Measurements from ENCODE around the gene NCAM2. TPM values are rescaled to one million over a fixed set of nuclear protein-coding genes. Genes with fewer than 3 reads are reported as not detected.

The NCAM2 gene
- total RNA-seq, 2 experiments from 2014 or later, result not detected

DNA sequence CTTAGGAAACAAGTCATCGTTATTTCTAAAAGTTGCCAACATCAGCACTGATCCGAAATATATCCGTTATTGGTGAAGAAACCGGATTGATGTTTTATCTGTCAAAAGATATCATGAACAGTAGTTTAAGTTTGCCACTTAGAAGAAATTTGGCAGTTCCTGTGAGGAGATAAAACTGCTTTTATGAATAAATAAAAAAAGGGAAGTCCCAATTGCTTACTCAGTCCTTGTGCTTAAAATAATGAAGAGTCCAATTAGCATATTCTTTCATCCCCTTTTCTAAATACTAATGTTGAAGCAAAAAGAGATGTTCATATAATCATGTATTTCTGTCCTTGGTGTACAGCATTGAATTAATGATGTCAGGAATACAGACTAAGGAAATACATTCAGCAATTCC is 164.6 kb downstream of the NCAM2 start:
- H3K36me3 Mint-ChIP-seq, result no peaks in the 10 kb centered on the region
- POLR2A ChIA-PET, result no interaction called here
- CTCF ChIA-PET, result interaction anchor here (1.4 kb wide), 1 partner anchor 1629 kb away, joined by 6 read pairs; no protein-coding TSS in a partner anchor

DNA sequence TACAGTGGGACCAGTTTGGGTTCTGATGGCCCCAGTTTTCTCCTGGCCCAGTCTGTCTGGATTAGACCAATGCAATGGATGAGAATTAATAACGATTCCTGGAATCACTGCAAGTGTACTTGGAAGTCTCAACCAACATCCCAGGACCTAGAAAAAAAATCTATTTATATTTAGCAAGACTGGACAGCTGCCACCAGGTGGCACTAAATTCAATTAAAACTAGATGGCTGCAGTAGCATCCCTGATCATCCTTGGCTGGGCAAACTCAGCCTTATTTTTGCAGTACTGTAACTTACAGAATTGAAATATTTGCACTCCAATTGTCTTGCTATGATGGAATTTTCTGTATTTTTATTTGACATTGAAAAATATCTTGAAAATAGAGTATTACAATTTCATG is 165.7 kb downstream of the NCAM2 start:
- H3K27me3 Mint-ChIP-seq, result no peaks in the 10 kb centered on the region
- CTCF ChIA-PET, result interaction anchor here (1.4 kb wide), 1 partner anchor 1627 kb away, joined by 6 read pairs; no protein-coding TSS in a partner anchor
- peak; percentile 34 for DNase-seq
- no peaks in the 10 kb centered on the region for H3K36me3 Mint-ChIP-seq
- intact Hi-C loops (cut with micrococcal nuclease), result loop anchor here (1.0 to 5.0 kb wide), 3 partner anchors 167 to 1627 kb away; partner anchors contain the start of gene NCAM2
- H3K9me3 Mint-ChIP-seq, result no peaks in the 10 kb centered on the region
- H3K4me3 Mint-ChIP-seq, result no peak overlapping the region
- POLR2A ChIA-PET, result no interaction called here
- H3K4me1 Mint-ChIP-seq (ENCODE audit: low read depth), result no peaks in the 10 kb centered on the region
- H3K27ac Mint-ChIP-seq, result no peak overlapping the region

More for the DNA sequence above, 164.6 kb downstream of the NCAM2 start:
- Mint-ChIP-seq H3K27ac (no peak overlapping the region), H3K4me3 (no peak overlapping the region), H3K4me1 (ENCODE audit: low read depth) (no peaks in the 10 kb centered on the region), H3K9me3 (no peaks in the 10 kb centered on the region), H3K27me3 (no peaks in the 10 kb centered on the region)
- intact Hi-C loops (cut with micrococcal nuclease), result loop anchor here (5.0 kb wide), 1 partner anchor 165 kb away; the partner anchor contains the start of gene NCAM2
- no peak for DNase-seq

DNA sequence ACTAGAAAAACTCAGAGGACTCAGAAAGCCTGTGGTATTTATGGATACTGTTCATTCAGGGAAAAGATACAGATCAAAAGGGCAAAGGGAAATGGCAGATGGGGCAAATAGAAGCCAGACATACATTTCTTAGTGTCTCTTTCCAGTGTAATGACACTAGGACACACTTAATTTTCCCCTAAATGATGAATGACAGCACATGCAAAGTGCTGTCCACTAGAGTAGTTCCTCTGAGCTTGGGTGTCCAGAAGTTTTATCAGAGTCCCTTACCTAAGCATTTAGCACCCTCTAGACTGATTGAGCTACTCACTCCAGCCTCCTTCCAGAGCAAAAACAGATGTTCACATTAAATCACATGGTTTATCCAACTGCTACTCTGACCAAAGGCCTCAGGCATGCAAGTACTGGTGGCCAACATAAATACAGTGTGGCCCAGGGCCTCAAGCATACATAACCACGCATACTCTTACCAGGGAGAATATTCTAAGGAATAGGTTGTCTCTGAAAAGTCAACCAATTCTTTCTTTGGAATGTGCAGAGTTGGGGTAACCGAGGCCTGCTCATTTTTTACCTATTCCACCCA is 166.9 kb downstream of the NCAM2 start:
- Mint-ChIP-seq H3K27ac (no peak overlapping the region), H3K36me3 (no peaks in the 10 kb centered on the region), H3K4me1 (ENCODE audit: low read depth) (no peaks in the 10 kb centered on the region), H3K4me3 (no peak overlapping the region), H3K27me3 (no peaks in the 10 kb centered on the region), H3K9me3 (no peaks in the 10 kb centered on the region)
- POLR2A ChIA-PET, result no interaction called here
- intact Hi-C loops (cut with micrococcal nuclease), result loop anchor here (2.0 kb wide), 1 partner anchor 756 kb away; no protein-coding TSS in a partner anchor
- DNase-seq, result no peak
- CTCF ChIA-PET, result no interaction called here

DNA sequence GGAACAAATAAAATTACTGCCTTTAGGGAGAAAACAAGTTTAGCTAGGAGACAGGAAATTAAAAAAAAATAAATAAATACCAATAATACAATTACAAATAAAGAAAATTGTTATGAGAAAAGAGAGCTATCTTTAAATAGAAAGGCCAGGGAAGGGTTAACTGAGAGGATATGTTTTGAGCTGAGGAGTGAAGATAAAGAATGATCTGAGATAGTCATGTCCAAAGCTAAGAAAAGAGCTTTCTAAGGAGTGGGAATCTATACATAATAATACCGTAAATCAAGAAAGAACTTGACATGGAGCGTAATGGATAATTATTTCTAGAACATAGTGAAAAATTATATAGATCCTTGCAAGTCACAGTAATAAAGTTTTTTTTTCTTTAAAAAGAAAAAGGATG is 176.5 kb downstream of the NCAM2 start:
- no peak overlapping the region for H3K4me3 Mint-ChIP-seq
- ChIA-PET POLR2A (no interaction called here), CTCF (no interaction called here)
- no peak overlapping the region for H3K27ac Mint-ChIP-seq
- H3K4me1 Mint-ChIP-seq (ENCODE audit: low read depth), result no peaks in the 10 kb centered on the region
- intact Hi-C loops (cut with micrococcal nuclease), result no loop called here
- H3K9me3 Mint-ChIP-seq, result no peaks in the 10 kb centered on the region
- no peak for DNase-seq
- H3K27me3 Mint-ChIP-seq, result no peaks in the 10 kb centered on the region
- no peaks in the 10 kb centered on the region for H3K36me3 Mint-ChIP-seq

DNA sequence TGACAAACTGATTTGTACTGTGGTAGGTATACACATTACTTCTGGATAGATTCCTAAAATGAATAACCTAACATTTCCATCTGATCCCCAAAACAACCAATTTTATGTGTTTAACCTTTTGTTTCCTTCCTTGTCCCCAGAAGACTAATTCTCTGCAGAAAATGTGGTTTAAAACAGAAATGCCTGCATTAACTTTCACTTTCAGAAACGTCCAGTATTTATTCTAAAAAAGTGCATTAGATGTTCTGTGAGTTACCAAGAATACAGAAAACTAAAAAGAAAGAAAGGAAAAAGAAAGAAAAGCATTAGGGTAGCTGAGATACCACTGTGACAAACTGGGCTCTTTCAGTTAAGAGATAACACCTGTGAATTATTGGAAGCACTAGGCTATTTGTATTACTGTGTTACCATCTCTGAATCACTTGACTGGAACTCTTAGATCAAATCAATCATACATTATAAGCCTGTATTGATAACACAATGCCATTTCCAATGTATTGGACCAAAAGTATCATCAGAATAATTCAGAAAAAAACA is 177.7 kb downstream of the NCAM2 start:
- Mint-ChIP-seq H3K27me3 (no peaks in the 10 kb centered on the region), H3K9me3 (no peaks in the 10 kb centered on the region), H3K36me3 (no peaks in the 10 kb centered on the region), H3K4me1 (ENCODE audit: low read depth) (no peaks in the 10 kb centered on the region), H3K4me3 (no peak overlapping the region), H3K27ac (no peak overlapping the region)
- ChIA-PET POLR2A (no interaction called here), CTCF (no interaction called here)
- intact Hi-C loops (cut with micrococcal nuclease), result no loop called here
- no peak for DNase-seq

DNA sequence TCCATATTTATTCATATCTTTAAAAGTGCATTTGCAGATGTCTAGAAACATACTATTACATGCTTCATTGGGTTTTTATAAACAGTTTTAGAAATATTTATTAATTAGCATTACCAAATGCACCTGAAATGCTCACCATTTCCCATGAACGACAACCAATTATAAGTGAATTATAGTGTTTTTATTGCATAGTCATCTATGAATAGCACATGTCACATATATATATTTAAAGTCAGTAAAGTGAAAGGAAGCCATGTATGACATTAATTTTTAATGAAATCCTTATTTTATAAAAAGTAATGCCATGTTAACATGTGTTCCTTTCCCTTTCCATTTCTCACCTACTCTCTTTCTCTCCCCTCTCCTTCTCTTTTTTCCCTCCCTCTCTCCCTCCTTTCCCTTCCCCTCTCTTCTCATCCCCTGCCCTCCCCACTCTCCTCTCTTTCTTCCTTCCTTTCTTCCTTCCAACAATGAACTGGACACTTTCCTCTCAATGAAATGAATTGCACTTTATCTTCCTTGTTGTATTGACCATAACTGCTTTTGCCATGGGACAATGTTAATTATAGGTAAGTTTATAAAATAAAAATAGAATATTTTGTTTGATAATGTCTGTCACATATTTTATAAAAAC is 179.3 kb downstream of the NCAM2 start:
- H3K36me3 Mint-ChIP-seq, result no peaks in the 10 kb centered on the region
- no peaks in the 10 kb centered on the region for H3K4me1 Mint-ChIP-seq (ENCODE audit: low read depth)
- ChIA-PET POLR2A (no interaction called here), CTCF (no interaction called here)
- intact Hi-C loops (cut with micrococcal nuclease), result no loop called here
- DNase-seq, result no peak
- H3K27me3 Mint-ChIP-seq, result no peaks in the 10 kb centered on the region
- no peak overlapping the region for H3K27ac Mint-ChIP-seq
- H3K9me3 Mint-ChIP-seq, result no peaks in the 10 kb centered on the region
- no peak overlapping the region for H3K4me3 Mint-ChIP-seq

DNA sequence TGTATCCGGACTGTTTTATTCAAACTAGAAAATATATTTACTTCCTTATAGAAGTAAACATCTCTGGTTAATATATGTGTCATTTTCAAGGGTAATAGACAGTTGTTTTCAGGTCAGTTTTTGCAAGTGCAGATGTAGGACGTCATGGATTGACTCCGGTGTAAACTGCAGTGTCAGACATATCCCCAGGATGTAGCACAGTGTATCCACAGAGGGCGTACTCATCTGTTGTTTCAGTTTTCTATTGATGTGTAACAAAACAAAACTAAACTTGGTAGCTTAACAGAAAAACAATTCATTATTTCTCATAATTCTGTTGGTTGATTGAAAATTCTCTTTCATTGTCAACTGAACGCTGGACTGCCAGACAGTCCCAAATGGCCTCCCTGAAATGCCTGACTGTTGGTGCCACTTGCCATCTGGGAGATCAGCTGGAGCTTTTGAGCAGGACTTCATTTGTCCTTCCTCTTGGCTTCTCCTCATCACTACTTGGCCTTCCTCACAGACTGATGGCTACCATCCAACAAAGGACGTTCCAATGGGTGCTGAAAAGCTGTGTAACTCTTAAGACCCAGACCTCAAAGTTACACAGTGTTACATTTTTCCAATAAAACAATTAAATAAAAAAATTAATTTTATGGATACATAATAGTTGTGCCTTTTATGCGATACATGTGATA is 181.6 kb downstream of the NCAM2 start:
- H3K4me1 Mint-ChIP-seq (ENCODE audit: low read depth), result no peaks in the 10 kb centered on the region
- no peaks in the 10 kb centered on the region for H3K27me3 Mint-ChIP-seq
- intact Hi-C loops (cut with micrococcal nuclease), result no loop called here
- H3K4me3 Mint-ChIP-seq, result no peak overlapping the region
- ChIA-PET CTCF (no interaction called here), POLR2A (no interaction called here)
- no peak for DNase-seq
- H3K27ac Mint-ChIP-seq, result no peak overlapping the region
- H3K9me3 Mint-ChIP-seq, result no peaks in the 10 kb centered on the region
- H3K36me3 Mint-ChIP-seq, result no peaks in the 10 kb centered on the region

DNA sequence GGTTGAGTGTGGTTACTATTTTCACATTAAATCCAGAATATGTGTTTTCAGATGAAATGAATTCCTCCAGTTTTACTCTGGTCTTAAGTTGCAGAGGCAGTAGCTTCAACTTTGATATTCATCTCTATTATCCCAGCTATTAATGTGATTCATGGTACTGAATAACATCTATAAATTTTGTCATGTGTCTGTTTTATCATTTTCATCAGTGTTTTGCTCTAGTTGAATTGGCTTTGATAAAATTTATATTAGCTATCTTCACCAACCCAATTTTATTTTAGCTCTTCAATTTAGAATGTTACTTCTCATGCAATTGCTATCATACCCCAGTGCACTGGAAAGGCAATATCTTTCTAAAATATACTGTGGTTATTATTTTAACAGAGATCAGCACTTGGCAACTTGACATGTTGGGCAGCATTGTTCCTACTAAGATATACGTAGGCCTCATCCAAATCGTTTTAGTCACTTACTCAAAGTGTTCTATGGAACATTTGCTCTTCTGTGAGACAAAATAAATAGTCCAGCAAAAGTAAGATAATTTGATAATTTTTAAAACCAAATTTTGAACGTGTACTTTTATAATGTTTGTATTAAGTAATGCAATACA is 184.3 kb downstream of the NCAM2 start:
- no peaks in the 10 kb centered on the region for H3K36me3 Mint-ChIP-seq
- CTCF ChIA-PET, result no interaction called here

DNA sequence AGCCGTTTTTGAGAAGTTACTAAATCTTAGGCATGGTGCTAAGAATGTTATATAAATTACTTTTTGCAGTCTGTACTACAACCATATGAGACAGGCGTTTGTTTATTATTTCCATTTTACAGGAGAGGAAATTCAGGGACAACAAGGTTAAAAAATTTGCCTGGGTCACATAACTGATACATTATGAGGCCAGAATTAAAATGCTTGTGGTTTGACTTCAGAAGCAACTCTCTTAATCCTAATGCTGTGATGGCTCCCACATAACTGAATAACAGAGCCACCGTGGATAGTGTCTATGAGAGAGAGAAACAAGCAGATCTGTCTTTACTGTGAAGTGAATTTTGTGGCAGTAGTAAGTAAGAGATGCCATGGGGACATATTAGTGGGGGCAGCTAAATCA is 184.9 kb downstream of the NCAM2 start:
- Mint-ChIP-seq H3K4me1 (ENCODE audit: low read depth) (no peaks in the 10 kb centered on the region), H3K27me3 (no peaks in the 10 kb centered on the region), H3K36me3 (no peaks in the 10 kb centered on the region), H3K27ac (no peak overlapping the region), H3K4me3 (no peak overlapping the region), H3K9me3 (no peaks in the 10 kb centered on the region)
- intact Hi-C loops (cut with micrococcal nuclease), result no loop called here
- CTCF ChIA-PET, result no interaction called here
- DNase-seq, result no peak
- POLR2A ChIA-PET, result no interaction called here

More for the DNA sequence above, 184.3 kb downstream of the NCAM2 start:
- no peak overlapping the region for H3K4me3 Mint-ChIP-seq
- no peak for DNase-seq
- no peak overlapping the region for H3K27ac Mint-ChIP-seq
- no peaks in the 10 kb centered on the region for H3K9me3 Mint-ChIP-seq
- no peaks in the 10 kb centered on the region for H3K4me1 Mint-ChIP-seq (ENCODE audit: low read depth)
- H3K27me3 Mint-ChIP-seq, result no peaks in the 10 kb centered on the region
- POLR2A ChIA-PET, result no interaction called here
- intact Hi-C loops (cut with micrococcal nuclease), result no loop called here

DNA sequence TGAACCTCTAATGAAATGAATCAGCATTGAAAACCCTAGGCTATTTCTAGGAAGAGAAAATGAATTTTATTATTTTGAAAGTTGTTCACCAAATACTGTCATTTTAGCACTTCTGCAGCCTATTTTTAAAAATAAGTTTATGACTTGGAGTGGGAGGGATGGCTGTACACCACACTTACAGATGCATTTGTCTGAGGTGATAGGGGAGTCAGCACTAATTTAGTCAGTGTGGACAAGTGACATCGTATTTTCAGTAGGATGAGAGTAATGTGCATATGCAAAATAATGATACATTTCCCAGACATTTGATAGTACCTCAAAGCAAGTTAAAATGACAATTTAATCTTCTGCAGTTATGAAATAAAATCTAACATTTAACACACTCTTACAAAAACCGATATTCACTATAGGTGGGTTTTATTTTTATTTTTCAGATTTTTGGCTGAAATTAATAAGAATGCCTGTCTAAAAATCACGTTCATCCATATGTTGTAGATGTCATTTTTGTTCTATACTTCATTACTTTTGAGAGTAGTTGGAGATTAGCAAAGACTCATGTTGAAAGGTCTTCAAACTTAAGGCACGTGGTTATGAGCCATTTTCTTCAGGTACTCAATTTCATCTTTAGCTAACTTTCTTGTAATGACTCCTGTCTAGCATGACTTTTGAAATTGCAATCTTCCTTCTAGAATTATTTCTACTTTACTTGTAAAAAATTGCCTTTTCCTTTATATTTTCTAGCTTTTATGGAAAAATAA is 186.7 kb downstream of the NCAM2 start:
- H3K9me3 Mint-ChIP-seq, result no peaks in the 10 kb centered on the region
- CTCF ChIA-PET, result no interaction called here
- H3K4me1 Mint-ChIP-seq (ENCODE audit: low read depth), result no peaks in the 10 kb centered on the region
- no peaks in the 10 kb centered on the region for H3K36me3 Mint-ChIP-seq
- no peak overlapping the region for H3K27ac Mint-ChIP-seq
- DNase-seq, result no peak
- H3K27me3 Mint-ChIP-seq, result no peaks in the 10 kb centered on the region
- POLR2A ChIA-PET, result no interaction called here
- H3K4me3 Mint-ChIP-seq, result no peak overlapping the region
- intact Hi-C loops (cut with micrococcal nuclease), result no loop called here

DNA sequence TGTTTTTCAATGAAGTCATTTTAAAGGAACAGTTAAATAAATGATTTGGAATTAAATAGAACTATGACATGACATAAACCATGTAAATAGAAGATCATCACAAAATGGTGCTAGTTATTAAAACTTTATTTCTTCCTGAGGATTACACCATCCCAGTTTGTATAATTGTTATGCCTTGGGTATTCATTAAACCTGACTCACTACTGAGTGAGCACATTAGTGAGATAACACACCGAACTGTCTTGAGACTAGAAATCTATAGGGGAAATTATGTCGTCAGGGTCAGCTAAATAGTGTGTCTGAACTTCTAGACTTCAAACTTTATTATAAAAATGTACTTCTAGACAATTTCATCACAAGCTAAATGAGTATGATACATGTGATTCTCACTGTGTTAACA is 189.4 kb downstream of the NCAM2 start:
- intact Hi-C loops (cut with micrococcal nuclease), result no loop called here
- ChIA-PET POLR2A (no interaction called here), CTCF (no interaction called here)
- no peaks in the 10 kb centered on the region for H3K36me3 Mint-ChIP-seq
- H3K27ac Mint-ChIP-seq, result no peak overlapping the region
- DNase-seq, result no peak
- H3K27me3 Mint-ChIP-seq, result no peaks in the 10 kb centered on the region
- no peak overlapping the region for H3K4me3 Mint-ChIP-seq
- H3K4me1 Mint-ChIP-seq (ENCODE audit: low read depth), result no peaks in the 10 kb centered on the region
- H3K9me3 Mint-ChIP-seq, result no peaks in the 10 kb centered on the region
